Stomach (tissue), 4 donors: ENCODE results near the gene TMCC2.

Experiments used
- CTCF ChIP-seq, 7 experiments: fragments of 450-650 bp in 4 of 7; fragments of 200-600 bp in 3 of 7; sonication (generic) in 3 of 7; IDR thresholded peaks; one replicate each; pipeline ENCODE4 v1.5.1; 2016 to 2019; ENCODE audit warnings: antibody characterized with exemption in 7 of 7, control low read depth in 2 of 7, mild to moderate bottlenecking in 1 of 7
- POLR2A ChIP-seq, 4 donors: fragments of 450-650 bp; IDR thresholded peaks; one replicate each; pipeline ENCODE4 v1.6.1; 2016; ENCODE audit warnings: antibody characterized with exemption in 4 of 4, control low read depth in 2 of 4, mild to moderate bottlenecking in 1 of 4, moderate library complexity in 1 of 4

- TF ChIP-seq CTCF (IDR thresholded peaks at IDR 0.05) (no peak), POLR2A (IDR thresholded peaks at IDR 0.05) (no peak)
Observed at GRCh38 chr1:205306929-205307566, 79.3 kb downstream of the TMCC2 start.
